Measurements from ENCODE around the gene HEPN1. TPM values are rescaled to one million over a fixed set of nuclear protein-coding genes. Genes with fewer than 3 reads are reported as not detected.

HEPN1 gene
- total RNA-seq, 1 experiment from 2014 or later: not detected

GRCh38 chr11:124886978-124887666 is 31.9 kb upstream of the HEPN1 start:
- H3K36me3 Mint-ChIP-seq: no peaks in the 10 kb centered on the region
- H3K4me1 Mint-ChIP-seq: peaks cover 12% of the 10 kb centered on the region; the same call in 1 of the 2 replicates
- POLR2A ChIA-PET: no interaction called here
- TF ChIP-seq PRRX2 (CRISPR knock-in tag; IDR thresholded peaks at IDR 0.05) (no peak), ZNF138 (CRISPR knock-in tag; conservative IDR thresholded peaks at IDR 0.05) (no peak), ZNF121 (CRISPR knock-in tag; IDR thresholded peaks at IDR 0.05) (no peak), ELF4 (CRISPR knock-in tag; IDR thresholded peaks at IDR 0.05; ENCODE audit: low read depth) (no peak)
- TF ChIP-seq, protein P1, sequence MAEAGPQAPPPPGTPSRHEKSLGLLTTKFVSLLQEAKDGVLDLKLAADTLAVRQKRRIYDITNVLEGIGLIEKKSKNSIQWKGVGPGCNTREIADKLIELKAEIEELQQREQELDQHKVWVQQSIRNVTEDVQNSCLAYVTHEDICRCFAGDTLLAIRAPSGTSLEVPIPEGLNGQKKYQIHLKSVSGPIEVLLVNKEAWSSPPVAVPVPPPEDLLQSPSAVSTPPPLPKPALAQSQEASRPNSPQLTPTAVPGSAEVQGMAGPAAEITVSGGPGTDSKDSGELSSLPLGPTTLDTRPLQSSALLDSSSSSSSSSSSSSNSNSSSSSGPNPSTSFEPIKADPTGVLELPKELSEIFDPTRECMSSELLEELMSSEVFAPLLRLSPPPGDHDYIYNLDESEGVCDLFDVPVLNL (CRISPR knock-in tag; IDR thresholded peaks at IDR 0.05; ENCODE audit: borderline replicate concordance, low read depth): no peak
- TF ChIP-seq, protein P2, sequence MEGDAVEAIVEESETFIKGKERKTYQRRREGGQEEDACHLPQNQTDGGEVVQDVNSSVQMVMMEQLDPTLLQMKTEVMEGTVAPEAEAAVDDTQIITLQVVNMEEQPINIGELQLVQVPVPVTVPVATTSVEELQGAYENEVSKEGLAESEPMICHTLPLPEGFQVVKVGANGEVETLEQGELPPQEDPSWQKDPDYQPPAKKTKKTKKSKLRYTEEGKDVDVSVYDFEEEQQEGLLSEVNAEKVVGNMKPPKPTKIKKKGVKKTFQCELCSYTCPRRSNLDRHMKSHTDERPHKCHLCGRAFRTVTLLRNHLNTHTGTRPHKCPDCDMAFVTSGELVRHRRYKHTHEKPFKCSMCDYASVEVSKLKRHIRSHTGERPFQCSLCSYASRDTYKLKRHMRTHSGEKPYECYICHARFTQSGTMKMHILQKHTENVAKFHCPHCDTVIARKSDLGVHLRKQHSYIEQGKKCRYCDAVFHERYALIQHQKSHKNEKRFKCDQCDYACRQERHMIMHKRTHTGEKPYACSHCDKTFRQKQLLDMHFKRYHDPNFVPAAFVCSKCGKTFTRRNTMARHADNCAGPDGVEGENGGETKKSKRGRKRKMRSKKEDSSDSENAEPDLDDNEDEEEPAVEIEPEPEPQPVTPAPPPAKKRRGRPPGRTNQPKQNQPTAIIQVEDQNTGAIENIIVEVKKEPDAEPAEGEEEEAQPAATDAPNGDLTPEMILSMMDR (IDR thresholded peaks at IDR 0.05): no peak
- no peak overlapping the region for H3K4me3 Mint-ChIP-seq
- DNase-seq (ENCODE audit: low spot score) (no peak), ATAC-seq (no peak)
- CTCF ChIA-PET: interaction anchor here (0.6 to 3.4 kb wide), 4 partner anchors 11 to 1468 kb away, joined by 3 to 20 read pairs (median 4); partner anchors contain the start of gene ST3GAL4
- H3K27me3 Mint-ChIP-seq (ENCODE audit: low read depth): peaks cover 40% of the 10 kb centered on the region
- no peaks in the 10 kb centered on the region for H3K9me3 Mint-ChIP-seq
- H3K27ac Mint-ChIP-seq: no peak overlapping the region

DNA sequence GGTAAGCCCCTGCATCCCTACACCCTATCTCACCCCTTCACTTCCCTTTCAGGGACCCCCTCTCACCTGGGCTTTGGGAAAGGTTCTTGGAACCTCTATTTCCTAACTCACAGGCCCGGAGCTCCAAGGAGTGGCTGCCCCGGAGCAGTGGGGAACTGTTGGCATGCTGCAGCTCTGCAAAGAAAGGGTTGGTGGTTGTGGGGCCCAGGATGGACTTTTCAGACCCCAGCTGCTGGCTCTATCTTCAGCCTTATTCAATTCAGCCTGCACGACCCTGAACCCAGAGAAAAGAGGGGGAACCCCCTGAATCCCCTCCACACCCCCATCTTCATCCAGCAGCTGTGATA is 31.4 kb upstream of the HEPN1 start:
- Mint-ChIP-seq H3K27ac (no peak overlapping the region), H3K36me3 (no peaks in the 10 kb centered on the region)
- POLR2A ChIA-PET: no interaction called here

More for the DNA sequence above, 31.4 kb upstream of the HEPN1 start:
- H3K9me3 Mint-ChIP-seq: no peaks in the 10 kb centered on the region
- ATAC-seq (no peak), DNase-seq (ENCODE audit: low spot score) (no peak)
- peaks cover 43% of the 10 kb centered on the region for H3K27me3 Mint-ChIP-seq (ENCODE audit: low read depth)
- TF ChIP-seq EMX1 (CRISPR knock-in tag; IDR thresholded peaks at IDR 0.05): no peak
- TF ChIP-seq, protein P3, sequence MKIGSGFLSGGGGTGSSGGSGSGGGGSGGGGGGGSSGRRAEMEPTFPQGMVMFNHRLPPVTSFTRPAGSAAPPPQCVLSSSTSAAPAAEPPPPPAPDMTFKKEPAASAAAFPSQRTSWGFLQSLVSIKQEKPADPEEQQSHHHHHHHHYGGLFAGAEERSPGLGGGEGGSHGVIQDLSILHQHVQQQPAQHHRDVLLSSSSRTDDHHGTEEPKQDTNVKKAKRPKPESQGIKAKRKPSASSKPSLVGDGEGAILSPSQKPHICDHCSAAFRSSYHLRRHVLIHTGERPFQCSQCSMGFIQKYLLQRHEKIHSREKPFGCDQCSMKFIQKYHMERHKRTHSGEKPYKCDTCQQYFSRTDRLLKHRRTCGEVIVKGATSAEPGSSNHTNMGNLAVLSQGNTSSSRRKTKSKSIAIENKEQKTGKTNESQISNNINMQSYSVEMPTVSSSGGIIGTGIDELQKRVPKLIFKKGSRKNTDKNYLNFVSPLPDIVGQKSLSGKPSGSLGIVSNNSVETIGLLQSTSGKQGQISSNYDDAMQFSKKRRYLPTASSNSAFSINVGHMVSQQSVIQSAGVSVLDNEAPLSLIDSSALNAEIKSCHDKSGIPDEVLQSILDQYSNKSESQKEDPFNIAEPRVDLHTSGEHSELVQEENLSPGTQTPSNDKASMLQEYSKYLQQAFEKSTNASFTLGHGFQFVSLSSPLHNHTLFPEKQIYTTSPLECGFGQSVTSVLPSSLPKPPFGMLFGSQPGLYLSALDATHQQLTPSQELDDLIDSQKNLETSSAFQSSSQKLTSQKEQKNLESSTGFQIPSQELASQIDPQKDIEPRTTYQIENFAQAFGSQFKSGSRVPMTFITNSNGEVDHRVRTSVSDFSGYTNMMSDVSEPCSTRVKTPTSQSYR (CRISPR knock-in tag; IDR thresholded peaks at IDR 0.05): no peak
- TF ChIP-seq IRF1 (CRISPR knock-in tag; IDR thresholded peaks at IDR 0.05): no peak
- no peak for TF ChIP-seq SOX15 (CRISPR knock-in tag; IDR thresholded peaks at IDR 0.05)
- TF ChIP-seq, protein P4, sequence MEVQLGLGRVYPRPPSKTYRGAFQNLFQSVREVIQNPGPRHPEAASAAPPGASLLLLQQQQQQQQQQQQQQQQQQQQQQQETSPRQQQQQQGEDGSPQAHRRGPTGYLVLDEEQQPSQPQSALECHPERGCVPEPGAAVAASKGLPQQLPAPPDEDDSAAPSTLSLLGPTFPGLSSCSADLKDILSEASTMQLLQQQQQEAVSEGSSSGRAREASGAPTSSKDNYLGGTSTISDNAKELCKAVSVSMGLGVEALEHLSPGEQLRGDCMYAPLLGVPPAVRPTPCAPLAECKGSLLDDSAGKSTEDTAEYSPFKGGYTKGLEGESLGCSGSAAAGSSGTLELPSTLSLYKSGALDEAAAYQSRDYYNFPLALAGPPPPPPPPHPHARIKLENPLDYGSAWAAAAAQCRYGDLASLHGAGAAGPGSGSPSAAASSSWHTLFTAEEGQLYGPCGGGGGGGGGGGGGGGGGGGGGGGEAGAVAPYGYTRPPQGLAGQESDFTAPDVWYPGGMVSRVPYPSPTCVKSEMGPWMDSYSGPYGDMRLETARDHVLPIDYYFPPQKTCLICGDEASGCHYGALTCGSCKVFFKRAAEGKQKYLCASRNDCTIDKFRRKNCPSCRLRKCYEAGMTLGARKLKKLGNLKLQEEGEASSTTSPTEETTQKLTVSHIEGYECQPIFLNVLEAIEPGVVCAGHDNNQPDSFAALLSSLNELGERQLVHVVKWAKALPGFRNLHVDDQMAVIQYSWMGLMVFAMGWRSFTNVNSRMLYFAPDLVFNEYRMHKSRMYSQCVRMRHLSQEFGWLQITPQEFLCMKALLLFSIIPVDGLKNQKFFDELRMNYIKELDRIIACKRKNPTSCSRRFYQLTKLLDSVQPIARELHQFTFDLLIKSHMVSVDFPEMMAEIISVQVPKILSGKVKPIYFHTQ (CRISPR knock-in tag; IDR thresholded peaks at IDR 0.05): no peak
- TF ChIP-seq GRHL2 (CRISPR knock-in tag; IDR thresholded peaks at IDR 0.05; ENCODE audit: insufficient replicate concordance, severe bottlenecking): no peak
- TF ChIP-seq ARID4B (CRISPR knock-in tag; IDR thresholded peaks at IDR 0.05; ENCODE audit: borderline replicate concordance): no peak
- TF ChIP-seq GTF2I (CRISPR knock-in tag; conservative IDR thresholded peaks at IDR 0.05): no peak
- no peak for TF ChIP-seq ZNF263 (CRISPR knock-in tag; IDR thresholded peaks at IDR 0.05; ENCODE audit: low read depth)
- TF ChIP-seq, protein P5, sequence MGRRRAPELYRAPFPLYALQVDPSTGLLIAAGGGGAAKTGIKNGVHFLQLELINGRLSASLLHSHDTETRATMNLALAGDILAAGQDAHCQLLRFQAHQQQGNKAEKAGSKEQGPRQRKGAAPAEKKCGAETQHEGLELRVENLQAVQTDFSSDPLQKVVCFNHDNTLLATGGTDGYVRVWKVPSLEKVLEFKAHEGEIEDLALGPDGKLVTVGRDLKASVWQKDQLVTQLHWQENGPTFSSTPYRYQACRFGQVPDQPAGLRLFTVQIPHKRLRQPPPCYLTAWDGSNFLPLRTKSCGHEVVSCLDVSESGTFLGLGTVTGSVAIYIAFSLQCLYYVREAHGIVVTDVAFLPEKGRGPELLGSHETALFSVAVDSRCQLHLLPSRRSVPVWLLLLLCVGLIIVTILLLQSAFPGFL (CRISPR knock-in tag; IDR thresholded peaks at IDR 0.05; ENCODE audit: borderline replicate concordance): no peak
- no peak overlapping the region for H3K4me3 Mint-ChIP-seq
- CTCF ChIA-PET: interaction anchor here (0.6 to 3.4 kb wide), 2 partner anchors 11 to 1468 kb away, joined by 3 to 20 read pairs; partner anchors contain the start of gene ST3GAL4
- H3K4me1 Mint-ChIP-seq: peaks cover 12% of the 10 kb centered on the region; the same call in 1 of the 2 replicates
